LNCaP clone FGC (cell line): ENCODE measurements around the gene TCL1B.

ENCODE experiments used
- DNase-seq: peaks from one replicate; pipeline ENCODE4 v3.0.0-alpha.2; 2011; ENCODE audit warnings: low read depth
- H3K4me3 ChIP-seq: 2 replicates; pipeline ENCODE4 v1.5.1; 2011; ENCODE audit warnings: mild to moderate bottlenecking, low read depth, low read length, control low read depth
- CTCF ChIP-seq: IDR thresholded peaks from 2 replicates; pipeline ENCODE4 v1.5.1; 2012; ENCODE audit warnings: mild to moderate bottlenecking; ENCODE audit not compliant: control insufficient read depth, insufficient read depth; ENCODE audit errors: extremely low read depth

Gene TCL1B

DNA sequence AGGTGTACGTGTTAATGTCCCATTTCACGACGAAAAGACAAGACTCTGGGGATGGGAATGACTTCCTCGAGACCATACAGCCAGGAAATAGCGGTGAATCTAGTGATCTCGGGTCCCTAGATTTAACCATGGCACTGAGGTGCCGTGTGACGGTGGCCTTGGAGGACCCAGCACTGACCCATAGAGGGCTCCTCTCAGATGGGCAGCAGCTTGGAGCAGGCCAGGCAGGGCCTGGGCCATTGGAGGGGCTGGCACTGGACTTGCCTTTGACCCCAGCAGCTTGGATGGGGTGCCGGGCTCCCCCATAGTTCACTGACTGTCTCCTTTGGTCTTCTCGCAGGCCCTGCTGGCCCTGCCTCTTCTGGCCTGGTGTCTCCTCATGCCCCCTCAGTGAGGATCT is 5.4 kb downstream of the TCL1B start:
- no peak for DNase-seq
- H3K4me3 ChIP-seq = no peak overlapping the region
- no peak for TF ChIP-seq CTCF

GRCh38 chr14:95692109-95692508 is 5.9 kb downstream of the TCL1B start:
- H3K4me3 ChIP-seq = no peak overlapping the region
- no peak for TF ChIP-seq CTCF
- DNase-seq = no peak

DNA sequence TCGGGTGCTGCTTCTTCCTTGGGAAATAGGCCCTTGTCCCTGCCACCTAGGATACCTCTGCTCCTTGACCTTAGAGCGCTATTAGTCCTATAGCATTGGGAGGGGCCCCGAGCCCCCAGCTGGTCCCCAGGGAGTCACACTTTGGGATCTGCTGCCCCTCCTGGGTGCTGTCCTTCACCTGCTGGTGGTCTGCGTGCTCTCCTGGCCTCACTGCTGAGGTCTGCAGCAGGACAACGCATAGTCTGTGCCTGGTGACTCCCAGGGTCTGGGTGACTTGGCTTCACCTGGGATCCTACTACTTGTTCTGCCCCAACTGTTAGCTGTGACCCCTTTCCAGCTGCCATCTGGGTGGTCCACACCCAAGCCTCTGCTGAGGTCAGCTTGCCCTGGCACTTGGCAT is 8.8 kb downstream of the TCL1B start:
- no peak for DNase-seq
- no peak for TF ChIP-seq CTCF
- no peak overlapping the region for H3K4me3 ChIP-seq

- no peak for TF ChIP-seq CTCF
- no peak overlapping the region for H3K4me3 ChIP-seq
- DNase-seq = no peak
These were observed 9.7 kb downstream of the TCL1B start for GRCh38 chr14:95695913-95696312.

DNA sequence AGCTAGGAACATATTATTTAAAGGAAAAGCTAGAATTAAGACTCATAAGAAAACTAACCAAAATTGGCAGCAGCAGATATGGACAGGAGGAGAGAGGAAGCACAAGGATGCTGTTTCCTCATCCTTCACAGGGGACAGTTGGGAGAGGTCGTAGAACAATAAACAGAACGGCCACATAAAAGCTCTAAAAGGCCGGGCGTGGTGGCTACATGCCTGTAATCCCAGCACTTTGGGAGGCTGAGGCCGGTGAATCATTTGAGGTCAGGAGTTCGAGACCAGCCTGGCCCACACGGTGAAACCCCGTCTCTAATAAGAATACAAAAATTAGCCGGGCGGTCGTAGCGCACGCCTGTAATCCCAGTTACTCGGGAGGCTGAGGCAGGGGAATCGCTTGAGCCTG is 10.5 kb downstream of the TCL1B start:
- no peak for TF ChIP-seq CTCF
- no peak overlapping the region for H3K4me3 ChIP-seq
- no peak for DNase-seq

DNA sequence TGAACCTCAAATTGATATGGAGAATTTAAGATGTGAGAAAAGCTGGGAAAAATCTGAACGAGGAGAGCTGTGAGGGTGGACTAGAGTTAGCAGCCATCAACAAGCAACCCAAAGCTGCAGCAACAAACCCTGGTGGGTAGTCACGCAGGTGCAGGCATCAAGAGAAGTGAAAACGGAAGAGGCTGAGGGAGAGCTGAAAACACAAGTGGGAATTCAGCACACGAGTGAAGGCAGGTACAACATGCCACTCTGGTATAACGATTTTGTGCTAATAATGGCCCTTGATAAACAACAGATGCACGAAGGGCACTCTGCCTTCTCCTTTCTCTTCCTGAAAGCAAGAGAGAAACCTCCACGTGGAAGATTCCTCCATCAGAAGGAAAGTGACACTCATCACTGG is 11.5 kb downstream of the TCL1B start:
- no peak for DNase-seq
- H3K4me3 ChIP-seq = no peak overlapping the region
- no peak for TF ChIP-seq CTCF

DNA sequence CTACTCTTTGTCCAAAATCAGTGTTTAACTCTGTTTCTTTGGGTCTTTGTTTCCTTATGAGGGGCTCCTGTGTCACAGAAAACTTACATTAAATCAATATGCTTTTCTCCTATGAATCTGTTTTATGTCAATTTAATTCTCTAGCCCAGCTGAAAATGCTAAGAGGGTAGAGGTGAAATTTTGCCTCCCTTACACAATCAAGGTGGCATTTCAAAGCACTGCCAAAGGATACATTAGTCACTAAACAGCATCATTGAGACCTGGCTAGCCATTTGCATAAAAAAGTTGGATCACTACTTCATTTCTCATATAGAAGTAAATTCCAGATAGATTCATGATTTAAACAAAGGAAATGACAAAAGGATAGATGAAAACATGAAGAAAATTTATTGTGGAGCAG is 12.1 kb downstream of the TCL1B start:
- DNase-seq = no peak
- TF ChIP-seq CTCF = no peak
- H3K4me3 ChIP-seq = no peak overlapping the region
